ENCODE results near the gene EEF2K. TPM values are rescaled to one million over a fixed set of nuclear protein-coding genes. Genes with fewer than 3 reads are reported as not detected.
A peak's percentile ranks its signal among the peaks of the same experiment; 100 is the strongest.

The EEF2K gene
- total RNA-seq, 2 donors from 2014 or later, result 23.6 to 25.1 TPM

GRCh38 chr16:22327446-22327775 lies 121.3 kb downstream of the EEF2K start:
- Histone ChIP-seq H3K9me3 (no peaks in the 10 kb centered on the region), H3K36me3 (replicated peaks in 1 of 2; ENCODE audit: insufficient read depth in 1 of 2, low read depth in 2 of 2) (peaks cover 7 to 28% of the 10 kb centered on the region in 2 donors), H3K4me3 (no peak overlapping the region), H3K27me3 (no peaks in the 10 kb centered on the region), H3K4me1 (no peaks in the 10 kb centered on the region), H3K27ac (no peak overlapping the region)
- 89 to 95% methylated on average over 3 to 6 of the region's 6 CpGs for WGBS, 2 donors
- ATAC-seq (no peak), DNase-seq (no peak)
- intact Hi-C loops (cut with DNase I), result no loop called here
- no peak for TF ChIP-seq CTCF (IDR thresholded peaks at IDR 0.05)
- TF ChIP-seq POLR2A (IDR thresholded peaks at IDR 0.05), result no peak

DNA sequence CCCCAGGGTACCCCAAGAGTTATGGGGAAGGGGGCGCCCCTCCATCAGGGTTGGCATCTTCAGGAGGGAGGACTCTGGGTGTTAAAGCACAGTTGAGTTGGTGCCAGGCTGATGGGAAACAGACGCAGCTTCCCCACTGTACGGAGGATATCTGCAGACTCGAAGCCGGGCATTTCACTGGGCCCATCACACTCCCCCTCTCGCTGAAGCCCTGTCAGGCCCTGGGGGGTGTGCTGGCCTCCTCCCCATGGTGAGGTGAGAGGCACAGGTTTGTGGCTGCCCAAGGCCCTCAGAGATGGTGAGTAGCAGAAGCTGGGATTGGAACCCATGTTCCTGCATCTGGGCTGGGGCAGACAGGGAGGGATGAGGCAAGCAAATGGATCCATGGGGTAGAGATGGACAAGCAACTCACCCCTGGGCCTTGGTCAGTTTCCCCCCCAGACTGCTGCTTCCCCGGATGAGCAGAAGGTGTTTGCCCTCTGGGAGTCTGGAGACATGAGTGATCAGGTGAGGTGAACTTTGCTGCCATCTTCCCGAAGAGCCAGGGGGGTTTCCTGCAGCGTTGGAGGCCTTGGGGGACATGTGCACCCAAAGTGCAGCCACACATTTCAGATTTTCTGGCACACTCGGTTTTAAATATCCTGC lies 122.1 kb downstream of the EEF2K start:
- no peak overlapping the region for H3K27ac ChIP-seq
- no peaks in the 10 kb centered on the region for H3K4me1 ChIP-seq
- H3K27me3 ChIP-seq, result no peaks in the 10 kb centered on the region
- DNase-seq, result no peak
- TF ChIP-seq CTCF (IDR thresholded peaks at IDR 0.05), result no peak
- no peak for TF ChIP-seq POLR2A (IDR thresholded peaks at IDR 0.05)
- H3K4me3 ChIP-seq, result no peak overlapping the region
- H3K9me3 ChIP-seq, result no peaks in the 10 kb centered on the region
- WGBS, 2 donors, result 80 to 86% methylated on average over 8 to 10 of the region's 10 CpGs
- peaks cover 7 to 28% of the 10 kb centered on the region in 2 donors for H3K36me3 ChIP-seq (replicated peaks in 1 of 2; ENCODE audit: insufficient read depth in 1 of 2, low read depth in 2 of 2)
- intact Hi-C loops (cut with DNase I), result no loop called here
- ATAC-seq, result no peak

GRCh38 chr16:22329199-22329695 lies 123.2 kb downstream of the EEF2K start:
- Histone ChIP-seq H3K9me3 (no peaks in the 10 kb centered on the region), H3K4me1 (no peaks in the 10 kb centered on the region), H3K27me3 (no peaks in the 10 kb centered on the region), H3K27ac (no peak overlapping the region), H3K4me3 (no peak overlapping the region), H3K36me3 (replicated peaks in 1 of 2; ENCODE audit: insufficient read depth in 1 of 2, low read depth in 2 of 2) (peaks cover 11 to 29% of the 10 kb centered on the region in 2 donors)
- no peak for DNase-seq
- WGBS, 2 donors, result 93 to 98% methylated on average over 9 of the region's 9 CpGs
- intact Hi-C loops (cut with DNase I), result no loop called here
- no peak for ATAC-seq
- TF ChIP-seq POLR2A (IDR thresholded peaks at IDR 0.05) (no peak), CTCF (IDR thresholded peaks at IDR 0.05) (no peak)

GRCh38 chr16:22330326-22330725 lies 124.2 kb downstream of the EEF2K start:
- intact Hi-C loops (cut with DNase I), result no loop called here
- ATAC-seq (no peak), DNase-seq (no peak)
- Histone ChIP-seq H3K27me3 (no peaks in the 10 kb centered on the region), H3K36me3 (replicated peaks in 1 of 2; ENCODE audit: insufficient read depth in 1 of 2, low read depth in 2 of 2) (peaks cover 14 to 21% of the 10 kb centered on the region in 2 donors), H3K4me1 (no peaks in the 10 kb centered on the region), H3K9me3 (no peaks in the 10 kb centered on the region), H3K4me3 (no peak overlapping the region), H3K27ac (no peak overlapping the region)
- TF ChIP-seq POLR2A (IDR thresholded peaks at IDR 0.05) (no peak), CTCF (IDR thresholded peaks at IDR 0.05) (no peak)
- WGBS, 2 donors, result 71 to 78% methylated on average over 4 of the region's 4 CpGs

GRCh38 chr16:22333457-22333994 lies 127.4 kb downstream of the EEF2K start:
- intact Hi-C loops (cut with DNase I), result no loop called here
- peaks cover 9 to 14% of the 10 kb centered on the region in 2 donors for H3K36me3 ChIP-seq (replicated peaks in 1 of 2; ENCODE audit: insufficient read depth in 1 of 2, low read depth in 2 of 2)

More at GRCh38 chr16:22333457-22333994, 127.4 kb downstream of the EEF2K start:
- no peak overlapping the region for H3K4me3 ChIP-seq
- H3K9me3 ChIP-seq, result peaks cover 0 to 10% (median 0%) of the 10 kb centered on the region in 3 donors
- ATAC-seq, result no peak
- 60 to 71% methylated on average over 6 of the region's 6 CpGs for WGBS, 2 donors
- TF ChIP-seq CTCF (IDR thresholded peaks at IDR 0.05) (no peak), POLR2A (IDR thresholded peaks at IDR 0.05) (no peak)
- DNase-seq, result peak in 1 of 4 donors; percentile 43
- no peaks in the 10 kb centered on the region for H3K4me1 ChIP-seq
- no peaks in the 10 kb centered on the region for H3K27me3 ChIP-seq
- H3K27ac ChIP-seq, result no peak overlapping the region

Data from body of pancreas (tissue), 4 donors.